ENCODE results near the gene CYP4V2.
A peak's percentile ranks its signal among the peaks of the same experiment; 100 is the strongest.

CYP4V2 gene

DNA sequence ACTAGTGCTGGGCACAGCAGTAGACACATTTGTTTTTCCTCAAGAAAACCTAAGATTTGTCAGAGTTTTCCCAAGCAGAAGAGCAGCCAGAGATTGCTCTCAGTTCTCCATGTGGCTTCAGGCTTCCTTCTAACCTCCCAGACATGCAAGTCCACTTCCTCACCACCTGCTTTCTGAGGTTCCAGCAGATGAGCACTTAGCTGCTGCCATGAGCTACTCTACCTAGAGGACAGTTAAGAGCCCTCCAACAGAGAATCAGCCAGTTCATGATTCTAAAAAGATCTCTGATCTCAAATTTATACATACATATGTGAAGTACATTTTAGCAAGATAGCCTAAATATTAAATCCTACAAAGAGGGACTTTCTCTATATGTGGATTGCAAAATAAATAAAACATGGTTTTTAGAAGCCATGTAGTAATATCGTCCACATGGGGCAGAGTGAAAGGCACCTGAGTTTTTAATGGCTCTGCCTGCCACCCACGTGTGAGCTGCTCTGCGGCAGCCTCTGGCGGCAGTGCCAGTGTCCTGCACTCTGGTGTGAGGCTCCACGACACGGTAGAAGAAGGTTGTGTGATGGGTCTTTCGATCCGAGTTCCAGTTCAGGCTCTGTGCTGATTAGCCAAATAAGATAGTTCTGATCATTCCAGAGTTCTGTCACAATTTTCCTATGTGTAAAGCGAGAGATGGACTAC lies 10.3 kb downstream of the CYP4V2 start:
- TF ChIP-seq GATA3 (IDR thresholded peaks at IDR 0.05; ENCODE audit: low read depth, low read length) (no peak), GATA2 (IDR thresholded peaks at IDR 0.05; ENCODE audit: low read depth, low read length) (no peak)

DNA sequence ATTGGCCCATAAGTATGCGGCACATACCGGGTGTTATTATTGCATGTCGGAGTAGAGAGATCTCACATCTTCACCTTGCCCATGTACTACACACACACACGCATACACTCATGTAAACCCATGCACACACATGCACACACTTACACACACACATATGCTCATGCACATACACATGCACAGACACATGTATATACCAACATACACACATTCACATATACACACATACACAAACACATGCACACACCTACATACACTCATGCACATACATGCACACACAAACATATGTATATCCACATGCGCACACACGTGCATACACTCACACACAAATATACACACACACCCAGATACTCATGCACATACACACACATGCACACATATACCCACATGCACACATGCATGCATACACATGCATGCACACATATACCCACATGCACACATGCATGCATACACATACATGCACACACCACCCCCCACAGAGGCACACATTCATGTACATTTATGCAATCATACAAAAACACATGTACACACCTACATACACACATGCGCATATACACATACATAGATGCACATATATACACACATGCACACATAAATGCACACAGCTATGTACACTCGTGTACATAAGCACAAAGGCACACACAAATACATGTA lies 11.2 kb downstream of the CYP4V2 start:
- TF ChIP-seq GATA2 (IDR thresholded peaks at IDR 0.05; ENCODE audit: low read depth, low read length), result no peak
- no peak for TF ChIP-seq GATA3 (IDR thresholded peaks at IDR 0.05; ENCODE audit: low read depth, low read length)

GRCh38 chr4:186203406-186203805 lies 12.0 kb downstream of the CYP4V2 start:
- TF ChIP-seq GATA2 (IDR thresholded peaks at IDR 0.05; ENCODE audit: low read depth, low read length), result no peak
- no peak for TF ChIP-seq GATA3 (IDR thresholded peaks at IDR 0.05; ENCODE audit: low read depth, low read length)

- TF ChIP-seq GATA3 (IDR thresholded peaks at IDR 0.05; ENCODE audit: low read depth, low read length) (no peak), GATA2 (IDR thresholded peaks at IDR 0.05; ENCODE audit: low read depth, low read length) (peak; percentile 61; the same call in 1 of the 2 replicates)
Observed at GRCh38 chr4:186204103-186204559, 12.8 kb downstream of the CYP4V2 start.

DNA sequence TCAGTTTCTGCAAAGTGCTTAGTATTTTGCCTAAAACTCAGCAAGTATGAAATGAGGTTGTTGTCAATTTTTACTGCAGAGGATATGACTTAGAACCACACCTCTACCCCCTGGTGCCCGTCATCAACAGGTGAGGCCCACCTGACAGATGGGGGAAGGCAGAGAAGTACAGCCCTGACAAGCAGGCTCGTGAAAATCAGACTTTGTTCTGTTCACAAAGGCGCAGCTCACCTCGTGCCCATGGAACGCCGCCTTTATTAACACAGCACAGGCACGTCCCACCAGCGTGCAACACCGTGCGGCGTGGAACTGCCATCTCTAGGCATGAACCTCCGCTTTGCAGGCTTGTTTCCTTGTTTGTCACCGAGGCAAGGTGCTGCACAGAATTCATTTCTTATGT lies 13.3 kb downstream of the CYP4V2 start:
- TF ChIP-seq GATA2 (IDR thresholded peaks at IDR 0.05; ENCODE audit: low read depth, low read length) (no peak), GATA3 (IDR thresholded peaks at IDR 0.05; ENCODE audit: low read depth, low read length) (no peak)

- no peak for TF ChIP-seq GATA3 (IDR thresholded peaks at IDR 0.05; ENCODE audit: low read depth, low read length)
- TF ChIP-seq GATA2 (IDR thresholded peaks at IDR 0.05; ENCODE audit: low read depth, low read length), result no peak
Observed at GRCh38 chr4:186205156-186205555, 13.8 kb downstream of the CYP4V2 start.

GRCh38 chr4:186216465-186217024 lies 25.2 kb downstream of the CYP4V2 start:
- TF ChIP-seq GATA3 (IDR thresholded peaks at IDR 0.05; ENCODE audit: low read depth, low read length), result peak; percentile 95
- TF ChIP-seq GATA2 (IDR thresholded peaks at IDR 0.05; ENCODE audit: low read depth, low read length), result peak; percentile 95

- TF ChIP-seq GATA2 (IDR thresholded peaks at IDR 0.05; ENCODE audit: low read depth, low read length) (no peak), GATA3 (IDR thresholded peaks at IDR 0.05; ENCODE audit: low read depth, low read length) (no peak)
Observed at GRCh38 chr4:186217733-186218293, 26.4 kb downstream of the CYP4V2 start.

DNA sequence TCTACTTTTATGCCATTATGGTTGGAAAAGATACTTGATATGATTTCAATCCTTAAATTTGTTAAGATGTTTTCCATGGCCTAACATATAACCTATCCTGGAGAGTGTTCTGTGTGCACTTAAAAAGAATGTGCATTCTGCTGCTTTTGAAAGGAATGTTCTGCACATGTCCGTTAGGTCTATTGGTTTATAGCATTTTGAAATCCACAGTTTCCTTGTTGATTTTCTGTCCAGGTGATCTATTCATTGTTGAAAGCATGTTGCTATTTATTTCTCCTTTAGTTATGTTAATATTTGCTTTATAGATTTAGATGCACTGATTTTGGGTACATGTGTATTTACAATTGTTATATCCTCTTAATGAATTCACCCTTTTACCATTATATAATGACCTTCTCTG lies 30.3 kb downstream of the CYP4V2 start:
- TF ChIP-seq GATA2 (IDR thresholded peaks at IDR 0.05; ENCODE audit: low read depth, low read length), result no peak
- no peak for TF ChIP-seq GATA3 (IDR thresholded peaks at IDR 0.05; ENCODE audit: low read depth, low read length)

- TF ChIP-seq GATA2 (IDR thresholded peaks at IDR 0.05; ENCODE audit: low read depth, low read length) (no peak), GATA3 (IDR thresholded peaks at IDR 0.05; ENCODE audit: low read depth, low read length) (no peak)
Observed at GRCh38 chr4:186225848-186226247, 34.5 kb downstream of the CYP4V2 start.

- TF ChIP-seq GATA3 (IDR thresholded peaks at IDR 0.05; ENCODE audit: low read depth, low read length) (no peak), GATA2 (IDR thresholded peaks at IDR 0.05; ENCODE audit: low read depth, low read length) (no peak)
Observed at GRCh38 chr4:186226521-186227189, 35.3 kb downstream of the CYP4V2 start.

DNA sequence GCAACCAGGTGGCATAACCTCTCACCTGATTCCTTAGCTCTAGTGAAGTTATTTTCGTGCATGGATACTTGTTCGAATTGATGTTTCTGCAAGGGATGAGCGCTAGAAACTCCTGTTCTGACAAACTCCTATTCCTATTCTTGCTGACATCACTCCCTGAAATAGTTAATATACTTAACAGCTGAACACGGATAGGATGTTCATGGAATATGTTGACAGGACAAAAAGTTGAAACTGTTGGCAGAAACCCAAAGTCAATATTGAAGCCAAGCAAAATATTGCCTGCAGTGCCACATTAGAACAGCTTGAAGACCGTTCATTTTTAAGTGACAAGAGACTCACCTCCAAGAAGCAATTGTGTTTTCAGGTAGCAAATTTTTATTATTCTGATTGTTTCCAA lies 35.9 kb downstream of the CYP4V2 start, which contains the start of gene KLKB1:
Gene KLKB1, plus strand, starts transcription at position 287 of the 400 bp plus-strand sequence. CDS start 689 bp downstream, outside the sequence.
- no peak for TF ChIP-seq GATA3 (IDR thresholded peaks at IDR 0.05; ENCODE audit: low read depth, low read length)
- no peak for TF ChIP-seq GATA2 (IDR thresholded peaks at IDR 0.05; ENCODE audit: low read depth, low read length)

- no peak for TF ChIP-seq GATA2 (IDR thresholded peaks at IDR 0.05; ENCODE audit: low read depth, low read length)
- no peak for TF ChIP-seq GATA3 (IDR thresholded peaks at IDR 0.05; ENCODE audit: low read depth, low read length)
Observed at GRCh38 chr4:186227744-186228513, 36.6 kb downstream of the CYP4V2 start.

Measured in SH-SY5Y (cell line).